Daoy (cell line): ENCODE results near the gene RBM27. TPM values are rescaled to one million over a fixed set of nuclear protein-coding genes. Genes with fewer than 3 reads are reported as not detected.
"Not testable (repeated sequence)": the region's sequence is repeated elsewhere in the genome, so short reads cannot be mapped to it uniquely, and the experiment has no call there.

Source experiments
- DNase-seq: peaks from one replicate; pipeline ENCODE4 v3.0.0-alpha.2; 2015; ENCODE audit warnings: low read depth
- total RNA-seq: library from RNA; depleted of rRNA; stranded (reverse); fragments of >200 nt; shearing (Covaris generic); gene quantifications from 2 replicates; pipeline ENCODE4 v1.2.3, GENCODE V29; 2014

The RBM27 gene
- total RNA-seq, 1 experiment from 2014 or later, result 27.0 TPM

GRCh38 chr5:146205499-146206202 is 2.2 kb downstream of the RBM27 start:
- DNase-seq, result no peak

- DNase-seq, result no peak
These were observed 2.9 kb downstream of the RBM27 start for GRCh38 chr5:146206257-146206656.

GRCh38 chr5:146208916-146209522 is 5.6 kb downstream of the RBM27 start:
- DNase-seq, result no peak

GRCh38 chr5:146209714-146210113 is 6.3 kb downstream of the RBM27 start:
- no peak for DNase-seq

- not testable (repeated sequence) for DNase-seq
These were observed 7.4 kb downstream of the RBM27 start for GRCh38 chr5:146210810-146211209.

GRCh38 chr5:146213210-146213826 is 9.9 kb downstream of the RBM27 start:
- peak; percentile 19 for DNase-seq

- not testable (repeated sequence) for DNase-seq
These were observed 11.5 kb downstream of the RBM27 start for GRCh38 chr5:146214881-146215280.

- DNase-seq, result no peak
These were observed 14.8 kb downstream of the RBM27 start for GRCh38 chr5:146218168-146218567.

GRCh38 chr5:146219243-146219642 is 15.8 kb downstream of the RBM27 start:
- no peak for DNase-seq

- DNase-seq, result no peak
These were observed 17.8 kb downstream of the RBM27 start for GRCh38 chr5:146221234-146221633.

GRCh38 chr5:146222005-146222404 is 18.6 kb downstream of the RBM27 start:
- no peak for DNase-seq

GRCh38 chr5:146223179-146223578 is 19.8 kb downstream of the RBM27 start:
- no peak for DNase-seq

- no peak for DNase-seq
These were observed 25.8 kb downstream of the RBM27 start for GRCh38 chr5:146229222-146229621.

GRCh38 chr5:146232223-146232622 is 28.8 kb downstream of the RBM27 start:
- DNase-seq, result no peak

GRCh38 chr5:146233441-146233840 is 30.0 kb downstream of the RBM27 start:
- DNase-seq, result no peak

GRCh38 chr5:146238973-146239372 is 35.6 kb downstream of the RBM27 start:
- DNase-seq, result no peak

GRCh38 chr5:146240951-146241350 is 37.5 kb downstream of the RBM27 start:
- no peak for DNase-seq

- DNase-seq, result no peak
These were observed 39.8 kb downstream of the RBM27 start for GRCh38 chr5:146243247-146243646.

- DNase-seq, result no peak
These were observed 45.2 kb downstream of the RBM27 start for GRCh38 chr5:146248561-146248960.

- DNase-seq, result no peak
These were observed 46.4 kb downstream of the RBM27 start for GRCh38 chr5:146249801-146250200.
